ENCODE results near the gene CD96.
"Not testable (repeated sequence)": the region's sequence is repeated elsewhere in the genome, so short reads cannot be mapped to it uniquely, and the experiment has no call there.

The CD96 gene

DNA sequence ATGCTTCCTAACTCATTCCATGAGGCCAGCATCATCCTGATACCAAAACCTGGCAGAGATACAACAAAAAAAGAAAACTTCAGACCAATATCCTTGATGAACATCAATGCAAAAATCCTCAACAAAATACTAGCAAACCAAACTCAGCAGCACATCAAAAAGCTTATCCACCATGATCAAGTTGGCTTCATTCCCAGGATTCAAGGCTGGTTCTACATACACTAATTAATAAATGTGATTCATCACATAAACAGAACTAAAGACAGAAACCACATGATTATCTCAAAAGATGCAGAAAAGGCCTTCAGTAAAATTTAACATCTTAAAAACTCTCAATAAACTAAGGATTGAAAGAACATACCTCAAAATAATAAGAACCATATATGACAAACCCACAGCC, 88.6 kb downstream of the CD96 start:
- not testable (repeated sequence) for DNase-seq

- DNase-seq = no peak
Measured at GRCh38 chr3:111635403-111635802, 93.4 kb downstream of the CD96 start.

- no peak for DNase-seq
Measured at GRCh38 chr3:111636366-111636885, 94.4 kb downstream of the CD96 start.

- no peak for DNase-seq
Measured at GRCh38 chr3:111639316-111639715, 97.3 kb downstream of the CD96 start.

- no peak for DNase-seq
Measured at GRCh38 chr3:111648991-111649579, 107.1 kb downstream of the CD96 start.

- DNase-seq = peak; percentile 6
Measured at GRCh38 chr3:111650378-111651275, 108.6 kb downstream of the CD96 start.

DNA sequence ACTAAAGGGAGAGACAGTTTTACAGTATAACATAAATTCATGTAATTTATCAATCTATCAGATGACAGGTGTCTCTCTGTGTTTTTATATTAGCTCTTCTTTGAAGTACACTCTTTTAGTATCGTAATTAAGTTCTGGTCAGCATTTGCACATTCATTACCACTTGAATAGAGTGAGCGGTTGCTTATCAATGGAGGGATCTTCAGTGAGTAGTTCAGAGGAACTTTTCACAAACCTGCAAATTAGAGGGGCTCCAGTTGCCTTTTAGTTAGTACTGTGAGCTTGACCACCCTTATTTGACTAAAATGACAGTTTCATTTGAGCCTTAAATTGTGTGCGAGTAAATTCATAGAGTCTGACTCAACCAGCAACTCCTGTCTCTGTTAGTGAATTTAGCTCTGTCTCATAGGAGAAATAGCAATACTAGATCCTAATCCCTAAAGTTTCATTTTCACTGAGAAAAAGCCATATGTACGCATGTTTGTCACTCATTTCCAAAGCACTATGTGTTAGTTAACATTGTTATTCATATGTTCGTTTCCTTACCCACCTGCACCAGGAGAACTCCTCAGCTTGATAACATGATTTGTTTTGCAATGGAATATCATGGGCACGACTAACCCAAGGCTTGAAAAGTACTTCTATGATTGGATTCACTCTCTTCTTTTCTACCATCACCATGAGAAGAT, 110.6 kb downstream of the CD96 start:
- DNase-seq = no peak

DNA sequence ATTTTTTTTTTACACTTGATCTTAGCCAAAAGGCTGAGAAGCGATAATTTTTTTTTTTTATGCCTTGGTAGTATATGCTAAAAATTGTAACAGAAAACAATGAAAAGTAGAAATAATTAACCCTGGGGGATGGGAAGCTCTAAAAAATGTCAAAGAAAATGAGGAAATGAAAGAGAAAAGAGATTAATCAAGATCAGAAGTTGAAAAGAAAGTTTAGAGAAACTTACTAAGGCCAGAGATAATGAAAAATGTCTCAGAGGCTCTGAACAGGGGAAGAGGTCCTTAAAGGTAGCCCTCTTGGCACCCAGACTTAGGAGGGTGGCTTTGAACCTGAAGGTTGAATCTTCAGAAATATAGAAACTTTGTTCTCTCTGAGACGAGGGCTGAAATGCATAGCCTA, 111.8 kb downstream of the CD96 start:
- DNase-seq = no peak

- no peak for DNase-seq
Measured at GRCh38 chr3:111662012-111662411, 120.0 kb downstream of the CD96 start.

DNA sequence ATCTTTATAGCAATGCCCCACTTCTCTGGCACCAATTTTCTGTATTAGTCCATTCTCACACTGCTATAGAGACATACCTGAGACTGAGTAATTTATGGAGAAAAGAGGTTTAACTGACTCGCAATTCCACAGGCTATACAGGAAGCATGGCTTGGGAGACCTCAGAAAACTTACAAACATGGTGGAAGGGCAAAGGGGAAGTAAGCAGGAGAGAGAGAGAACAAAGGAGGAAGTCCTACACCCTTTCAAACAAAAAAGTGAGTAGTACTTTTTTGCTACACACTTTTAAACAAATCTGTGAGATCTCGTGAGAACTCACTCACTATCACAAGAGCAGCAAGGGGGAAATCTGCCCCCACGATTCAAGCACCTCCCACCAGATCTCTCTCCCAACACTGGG, 120.9 kb downstream of the CD96 start:
- no peak for DNase-seq

GRCh38 chr3:111666041-111666735, 124.2 kb downstream of the CD96 start:
- DNase-seq = no peak

DNA sequence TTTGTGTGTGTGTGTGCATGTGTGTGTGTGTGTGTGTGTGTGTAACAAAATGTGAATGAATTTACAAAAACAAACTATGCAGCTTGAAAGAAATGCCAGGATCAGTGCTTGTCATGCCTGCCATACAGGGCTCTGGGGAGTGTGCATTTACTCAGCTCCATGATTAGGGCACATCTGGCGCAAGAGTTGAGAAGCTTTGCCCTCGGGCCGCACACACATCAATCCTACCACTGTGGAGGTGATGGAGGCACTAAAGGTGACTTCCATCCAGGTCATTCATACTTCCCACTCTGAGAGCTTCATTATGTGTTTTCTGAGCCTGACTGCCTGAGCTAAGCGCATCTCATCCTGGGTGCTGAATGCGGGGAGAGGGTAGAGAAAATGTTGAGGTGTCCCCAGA, 125.2 kb downstream of the CD96 start:
- DNase-seq = no peak

- no peak for DNase-seq
Measured at GRCh38 chr3:111667621-111668239, 125.7 kb downstream of the CD96 start.

DNA sequence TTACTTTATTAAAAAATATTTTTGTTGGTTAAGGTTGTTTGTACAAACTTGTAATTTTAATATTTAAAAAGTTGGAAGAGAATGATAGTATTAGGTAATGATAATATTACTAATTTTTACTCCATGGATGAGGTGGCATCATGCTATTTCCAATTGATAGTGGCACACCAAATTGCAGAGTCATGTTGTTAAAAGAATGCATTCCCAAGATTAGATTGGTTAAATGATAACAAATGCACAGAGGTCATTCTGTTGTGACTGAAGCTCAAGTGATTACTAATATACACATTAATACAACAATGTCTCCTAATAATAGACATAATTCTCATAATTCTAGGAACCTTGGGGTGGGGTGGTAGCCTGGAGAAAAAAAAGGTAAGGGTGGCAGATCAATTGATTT, 126.3 kb downstream of the CD96 start:
- DNase-seq = no peak

DNA sequence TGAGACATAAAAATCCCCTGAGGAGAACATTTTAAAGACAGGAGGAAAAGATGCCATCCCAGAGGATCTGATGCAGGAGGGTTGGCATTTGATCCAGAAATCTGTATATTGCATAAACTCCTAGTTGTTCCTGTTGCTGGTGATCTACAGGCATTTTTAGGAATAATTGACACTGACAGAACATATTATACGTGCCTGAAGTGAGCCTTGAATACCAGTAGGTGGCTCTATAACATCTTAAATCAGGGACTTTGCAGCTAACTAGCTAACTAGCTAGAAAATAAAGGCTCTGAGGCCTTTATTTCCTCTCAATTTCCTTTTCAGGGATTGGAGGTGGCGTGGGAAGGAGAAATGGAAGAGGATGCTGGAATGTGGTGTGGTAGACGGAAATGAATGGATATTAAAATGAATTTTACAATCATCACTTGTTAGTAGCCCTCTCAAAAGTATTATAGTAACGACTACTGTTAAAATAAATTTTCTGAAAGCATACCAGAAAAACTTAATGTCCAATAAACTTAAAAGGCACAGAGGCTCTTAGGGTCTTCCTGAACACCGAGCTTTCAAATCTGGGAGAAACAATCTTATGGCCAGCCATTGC, 127.0 kb downstream of the CD96 start:
- DNase-seq = peak; percentile 77

DNA sequence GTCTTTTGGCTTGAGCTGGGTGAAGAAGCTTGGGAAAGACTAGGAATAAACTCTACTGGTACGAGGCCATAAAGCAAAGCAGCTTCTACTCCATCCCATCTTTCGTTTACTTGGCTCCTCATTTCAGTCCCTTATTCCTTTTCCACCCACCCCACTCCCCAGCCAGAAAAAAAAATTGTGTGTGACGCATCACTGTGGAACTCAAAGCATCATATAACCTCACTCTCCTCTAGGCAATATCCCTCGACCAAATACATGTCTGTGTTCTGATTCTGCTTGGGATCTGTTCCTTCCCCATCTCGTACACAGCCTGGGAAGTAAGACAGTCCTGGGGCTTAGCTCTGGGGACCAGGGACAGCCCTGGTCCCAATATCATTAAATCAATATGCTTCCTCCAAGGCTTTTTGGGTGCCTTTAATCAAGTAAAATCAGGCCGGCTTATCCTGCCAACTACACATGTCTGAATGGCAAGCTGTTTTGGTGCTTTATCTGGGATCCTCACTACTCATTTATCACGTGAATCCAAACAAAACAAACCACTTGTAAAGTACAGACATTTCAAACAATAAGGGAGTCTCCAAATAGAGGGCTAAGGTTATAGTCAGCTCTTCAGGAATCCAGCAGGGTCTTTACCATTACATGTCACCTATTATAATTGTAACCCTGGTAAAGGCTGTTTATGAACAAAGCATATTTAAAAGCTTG, 128.1 kb downstream of the CD96 start:
- DNase-seq = no peak

DNA sequence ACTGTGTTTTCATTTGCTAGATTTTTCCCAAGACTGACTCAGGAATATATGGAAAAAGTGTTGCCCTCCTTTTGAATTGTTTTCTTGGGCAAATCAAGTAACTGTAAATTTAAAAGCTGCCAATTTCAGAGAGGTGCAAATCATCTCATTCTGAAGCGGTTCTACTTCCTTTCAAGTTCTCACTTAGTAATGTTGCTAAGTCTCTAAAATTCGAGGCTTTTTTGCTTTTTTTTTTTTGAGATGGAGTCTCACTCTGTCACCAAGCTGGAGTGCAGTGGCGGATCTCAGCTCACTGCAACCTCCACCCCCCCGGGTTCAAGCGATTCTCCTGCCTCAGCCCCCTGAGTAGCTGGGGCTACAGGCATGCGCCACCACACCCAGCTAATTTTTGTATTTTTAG, 130.5 kb downstream of the CD96 start:
- not testable (repeated sequence) for DNase-seq

DNA sequence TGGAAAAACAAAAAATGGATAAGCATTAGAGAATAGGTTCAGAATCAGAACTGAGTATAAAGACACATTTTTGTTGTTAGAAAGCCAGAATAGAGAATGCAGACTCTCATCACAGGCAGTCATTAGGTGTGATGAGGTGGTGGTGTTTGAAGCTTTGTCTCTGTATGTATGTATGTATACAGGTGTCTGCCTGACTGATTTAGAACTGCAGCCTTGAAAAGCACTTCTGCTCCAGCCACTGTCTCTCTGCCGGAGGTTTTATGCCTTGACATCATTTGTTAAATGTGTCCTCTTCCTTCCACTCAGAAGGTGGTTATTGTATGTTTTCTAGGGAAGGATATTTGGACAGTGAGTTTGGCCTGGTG, 133.8 kb downstream of the CD96 start:
- peak; percentile 2 for DNase-seq

GRCh38 chr3:111676211-111677006, 134.4 kb downstream of the CD96 start:
- peak; percentile 2 for DNase-seq

DNA sequence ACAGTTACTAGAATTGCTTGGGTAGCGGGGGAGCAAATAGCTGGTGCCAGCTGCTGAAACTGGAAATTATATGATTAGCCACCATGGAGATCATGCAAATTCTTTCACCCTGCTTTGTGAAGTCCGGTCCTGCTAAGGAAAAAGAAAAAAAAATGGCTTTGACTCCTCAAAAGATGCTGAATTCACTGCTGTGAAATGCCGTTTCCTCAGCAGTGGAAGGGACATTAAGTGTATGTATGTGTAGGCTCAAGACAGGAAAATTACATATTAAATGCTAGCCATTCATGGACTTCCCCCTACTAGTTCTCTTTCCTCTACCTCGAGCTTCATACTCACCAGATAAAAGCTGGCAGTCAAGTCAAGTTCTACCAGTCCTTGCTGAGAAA, 135.0 kb downstream of the CD96 start:
- no peak for DNase-seq

Measured in DMS53 (cell line).